Islet precursor cell (in vitro differentiated cells): Measurements from ENCODE around the gene CEP44.
"Not testable (repeated sequence)": the region's sequence is repeated elsewhere in the genome, so short reads cannot be mapped to it uniquely, and the experiment has no call there.

Source experiments
- DNase-seq: peaks from one replicate; pipeline ENCODE4 v3.0.0-alpha.2; 2018

The CEP44 gene, protein sequence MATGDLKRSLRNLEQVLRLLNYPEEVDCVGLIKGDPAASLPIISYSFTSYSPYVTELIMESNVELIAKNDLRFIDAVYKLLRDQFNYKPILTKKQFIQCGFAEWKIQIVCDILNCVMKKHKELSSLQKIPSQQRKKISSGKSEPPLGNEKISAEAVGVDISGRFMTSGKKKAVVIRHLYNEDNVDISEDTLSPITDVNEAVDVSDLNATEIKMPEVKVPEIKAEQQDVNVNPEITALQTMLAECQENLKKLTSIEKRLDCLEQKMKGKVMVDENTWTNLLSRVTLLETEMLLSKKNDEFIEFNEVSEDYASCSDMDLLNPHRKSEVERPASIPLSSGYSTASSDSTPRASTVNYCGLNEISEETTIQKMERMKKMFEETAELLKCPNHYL

DNA sequence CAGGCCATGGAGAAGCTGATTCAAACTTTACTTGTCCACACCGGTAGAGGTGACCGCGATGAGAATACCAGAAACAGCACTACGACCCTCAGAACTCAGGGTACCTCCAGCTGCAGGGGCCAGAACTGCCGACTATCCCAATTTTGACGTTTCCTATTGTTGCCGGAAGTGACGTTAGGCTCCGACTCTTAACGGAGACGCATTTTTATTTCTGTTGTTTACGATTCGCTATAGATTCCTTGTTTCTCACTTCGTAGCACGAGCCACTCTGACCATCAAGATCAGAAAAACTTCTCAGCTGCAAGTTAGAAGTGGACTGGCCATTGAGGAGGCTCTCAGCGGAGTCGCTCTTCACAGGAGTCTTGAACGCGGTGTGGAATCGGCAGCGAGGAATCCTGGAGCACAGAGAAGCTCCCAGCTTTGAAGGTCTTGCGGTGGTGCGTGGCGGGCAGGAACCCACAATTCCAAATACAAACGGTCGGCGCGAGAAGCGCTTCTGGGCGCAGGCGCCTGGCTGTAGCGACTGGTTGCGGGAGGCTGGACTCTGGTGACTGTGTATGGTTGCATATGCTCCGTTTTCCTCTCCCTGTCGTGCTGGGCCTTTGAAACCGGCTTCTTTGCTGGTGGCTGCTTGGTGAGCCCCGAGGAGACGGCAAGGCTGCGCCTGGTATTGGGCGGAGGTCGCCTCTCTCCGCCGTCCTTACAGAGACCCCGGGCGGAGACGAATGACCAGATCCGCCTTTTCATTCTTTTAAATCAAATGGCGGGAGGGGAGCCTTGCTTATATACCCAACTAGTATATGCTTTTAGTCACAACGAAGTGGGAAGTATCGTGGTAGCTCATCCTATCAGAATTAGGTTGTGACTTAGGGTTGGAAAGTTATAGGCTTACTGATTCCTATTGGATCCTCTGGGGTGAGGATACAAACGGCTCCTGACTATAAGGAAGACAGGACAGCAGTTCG is at the start of gene CEP44, which contains the start of gene FBXO8:
TSS of gene CEP44 (plus strand) at position 405 of the 965 bp plus-strand sequence. CDS start 15,211 bp downstream, outside the sequence.
TSS of gene FBXO8 (minus strand) at position 161 of the 965 bp plus-strand sequence. CDS start 20,575 bp downstream, outside the sequence.
- DNase-seq, result peak; percentile 87

DNA sequence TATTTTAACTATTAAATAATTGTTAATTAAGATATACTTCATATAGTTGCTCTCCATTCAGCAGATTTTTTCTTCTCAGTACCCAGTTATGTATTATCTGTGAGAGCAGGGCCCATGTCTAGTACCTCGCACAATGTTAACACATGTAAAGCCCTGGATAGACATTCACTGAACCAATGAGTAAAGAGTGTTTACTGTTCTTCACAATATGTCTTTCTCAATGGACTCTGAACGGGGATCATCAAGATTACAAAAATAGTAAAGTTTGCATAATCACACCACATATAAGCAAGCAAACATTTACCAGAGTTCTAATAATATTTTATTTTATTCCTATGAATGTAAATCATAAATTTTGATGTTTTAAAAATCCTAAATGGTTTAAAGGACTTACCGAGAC is 47.4 kb upstream of the CEP44 start:
- DNase-seq, result no peak

DNA sequence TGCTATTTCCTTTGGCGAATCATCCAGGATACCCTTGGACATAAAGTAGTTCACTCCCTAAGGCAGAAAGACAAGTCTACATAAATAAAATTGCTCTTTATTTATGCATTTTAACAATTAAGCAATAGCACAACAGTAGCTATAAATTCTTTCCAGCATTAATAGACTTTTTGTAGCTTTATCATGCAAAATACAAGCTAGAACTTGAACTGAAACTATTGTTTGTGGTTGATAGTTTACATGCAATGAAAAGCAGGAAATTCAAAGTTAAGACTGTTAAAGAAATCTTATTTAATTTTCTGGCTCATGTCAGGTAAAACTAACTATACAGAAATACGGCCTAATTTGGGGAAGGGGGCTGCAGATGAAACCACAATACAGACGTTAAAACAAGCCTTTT is 42.5 kb upstream of the CEP44 start:
- no peak for DNase-seq

DNA sequence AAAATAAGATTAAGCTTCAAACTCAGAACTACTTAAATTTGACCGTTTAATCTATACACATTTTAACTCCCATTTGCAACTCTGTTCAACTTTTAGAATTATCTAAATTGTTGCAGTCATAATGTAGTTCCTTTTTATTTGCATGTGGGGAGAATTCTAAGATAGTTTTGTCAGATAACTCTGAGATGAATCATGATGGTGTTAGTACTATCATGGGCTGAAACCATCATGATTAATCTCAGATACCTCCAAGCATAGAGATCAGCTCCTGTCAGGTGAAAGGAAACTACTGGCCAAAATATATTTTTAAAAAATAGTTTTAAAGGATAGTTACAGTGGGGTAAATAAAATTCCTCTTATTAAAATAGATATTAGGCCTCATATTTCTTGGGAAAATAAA is 39.3 kb upstream of the CEP44 start:
- no peak for DNase-seq

DNA sequence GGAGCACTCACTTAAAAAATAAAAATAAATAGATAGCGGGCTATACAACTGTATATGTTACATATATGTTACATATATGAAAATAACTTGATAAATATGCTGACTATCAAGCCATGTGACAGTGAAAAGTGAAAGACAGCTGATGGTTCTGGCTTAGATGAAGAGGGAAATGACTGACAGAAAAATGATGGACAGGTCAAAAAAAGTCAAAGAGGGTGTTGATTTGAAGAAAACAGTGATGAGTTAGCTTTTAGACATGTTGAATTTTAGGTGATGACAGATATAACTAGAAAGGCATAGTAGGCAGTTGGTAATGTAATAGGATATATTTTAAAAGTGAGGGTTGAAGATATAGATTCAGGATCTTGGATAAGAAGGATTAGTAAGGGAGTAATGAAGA is 38.0 kb upstream of the CEP44 start:
- DNase-seq, result no peak

DNA sequence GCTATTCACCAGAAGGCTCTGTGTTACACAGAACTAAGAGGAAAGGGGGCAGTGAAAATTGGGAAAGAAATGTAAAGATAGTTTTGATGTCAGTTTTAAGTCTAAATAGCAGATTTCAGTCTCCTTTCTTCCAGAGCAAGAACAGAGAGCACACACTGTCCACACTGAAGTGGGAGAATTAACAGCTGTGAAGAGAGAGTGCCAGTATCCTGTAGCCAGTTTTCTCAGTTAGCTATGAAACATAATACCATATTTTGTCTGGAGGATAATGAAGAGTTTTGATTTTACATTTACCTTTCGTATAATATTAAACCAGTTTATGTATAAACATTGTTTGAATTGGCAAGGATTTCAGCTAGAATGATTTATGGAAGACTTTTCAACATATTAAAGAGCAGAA is 35.3 kb upstream of the CEP44 start:
- no peak for DNase-seq

DNA sequence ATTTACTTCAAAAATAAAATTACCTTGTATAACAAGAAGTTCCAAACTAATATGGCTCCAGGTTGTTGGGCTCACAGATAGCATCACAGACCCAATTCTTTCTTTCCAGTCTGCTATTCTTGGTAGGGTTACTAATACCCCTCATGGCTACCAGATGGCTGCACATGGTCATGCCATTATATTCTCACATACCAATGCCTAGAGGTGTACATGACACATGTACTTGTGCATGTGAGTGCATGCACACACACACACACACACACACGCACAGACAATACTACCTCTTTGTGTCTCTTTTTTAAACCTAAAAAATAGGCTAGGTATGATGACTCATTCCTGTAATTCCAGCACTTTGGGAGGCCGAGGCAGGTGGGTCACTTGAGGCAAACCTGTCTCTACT is 31.3 kb upstream of the CEP44 start:
- no peak for DNase-seq

DNA sequence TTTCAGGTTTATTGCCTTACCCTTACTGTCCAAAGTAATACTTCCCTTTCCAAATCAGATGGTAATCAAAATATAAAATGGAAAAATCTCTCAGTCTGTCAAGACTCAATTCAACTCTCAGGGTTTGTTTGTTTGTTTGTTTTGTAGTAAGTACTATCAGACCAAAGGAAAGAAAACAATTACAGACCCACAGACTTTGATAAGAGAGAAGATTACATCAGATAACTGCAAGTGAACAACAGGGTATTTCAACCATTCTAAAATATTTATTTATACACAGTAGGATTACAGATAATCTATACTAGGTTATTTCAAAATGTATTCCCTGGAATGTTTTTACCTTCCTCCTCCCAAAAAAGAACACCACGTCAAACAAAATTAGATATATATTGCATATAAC is 29.1 kb upstream of the CEP44 start:
- DNase-seq, result no peak

DNA sequence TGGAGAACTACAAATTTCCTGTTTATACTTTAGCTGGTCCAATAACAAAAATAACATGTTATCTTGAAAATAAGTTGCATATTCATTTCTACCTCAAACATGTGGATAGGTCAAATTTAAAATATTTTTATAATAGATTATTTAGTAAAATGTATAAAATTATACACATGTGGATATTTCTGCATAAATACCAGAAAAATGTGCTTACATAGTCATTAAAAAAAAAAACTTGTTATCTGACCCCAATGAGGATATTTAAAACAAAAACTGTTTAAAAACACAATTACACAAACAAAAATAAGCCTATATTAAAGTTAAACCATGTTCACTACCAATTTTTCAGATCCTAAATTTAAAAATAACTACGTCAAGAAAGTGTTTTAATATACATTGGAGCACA is 28.3 kb upstream of the CEP44 start:
- DNase-seq, result no peak

DNA sequence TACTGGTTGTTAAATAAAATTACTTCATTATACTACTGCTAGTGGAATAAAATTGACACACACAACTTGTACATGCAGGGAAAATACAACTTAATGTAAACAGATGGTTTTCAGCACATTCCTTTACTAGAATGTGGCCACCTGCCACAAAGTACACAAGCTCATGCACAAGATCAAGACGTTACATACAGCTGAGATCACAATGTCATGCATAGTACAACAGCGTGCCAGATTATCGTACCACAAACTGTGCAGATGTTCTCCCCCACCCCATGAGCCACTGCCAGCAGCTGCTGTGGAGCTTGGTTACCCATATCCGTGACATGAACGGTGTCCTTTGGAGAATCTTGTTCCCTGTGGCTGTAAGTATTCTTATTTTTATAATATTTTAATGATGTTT is 27.9 kb upstream of the CEP44 start:
- DNase-seq, result no peak

DNA sequence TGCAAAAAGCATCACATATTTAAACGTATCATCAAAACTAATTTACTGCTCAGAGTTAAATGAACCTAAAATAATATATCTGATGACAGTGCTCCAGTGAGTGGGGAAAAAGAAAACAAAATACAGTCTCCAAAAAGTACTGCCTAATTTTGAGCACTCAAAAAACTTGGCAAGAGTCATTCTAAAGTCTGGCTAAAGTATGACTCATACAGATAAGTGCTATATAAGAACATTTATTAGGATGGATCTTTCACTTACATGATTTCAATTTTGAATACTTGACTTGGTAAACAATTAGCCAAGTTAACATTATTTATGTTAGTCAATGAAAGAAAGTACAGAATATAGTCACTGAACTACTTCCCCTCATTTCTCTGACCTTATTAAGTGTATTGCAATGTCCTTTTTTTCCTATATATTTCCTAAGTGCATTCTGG is 27.4 kb upstream of the CEP44 start:
- DNase-seq, result no peak

DNA sequence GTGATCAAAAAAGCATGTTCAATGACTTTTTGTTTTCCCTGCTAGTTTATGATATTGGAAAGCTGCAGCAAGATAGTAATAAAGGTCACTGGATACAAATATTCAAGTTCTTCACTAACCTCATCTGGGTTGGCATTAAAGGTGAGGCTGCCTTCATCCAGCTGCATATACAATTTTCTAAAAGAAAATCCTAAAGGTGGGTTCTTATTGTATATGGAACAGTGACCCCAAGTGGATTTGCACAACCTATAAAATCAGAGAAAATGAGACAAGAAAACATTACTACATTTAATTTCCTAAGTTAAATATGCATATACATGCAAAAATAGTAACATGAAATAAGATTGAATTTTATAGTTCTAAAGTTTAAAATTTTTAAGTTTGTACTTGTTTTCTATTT is 24.1 kb upstream of the CEP44 start:
- no peak for DNase-seq

DNA sequence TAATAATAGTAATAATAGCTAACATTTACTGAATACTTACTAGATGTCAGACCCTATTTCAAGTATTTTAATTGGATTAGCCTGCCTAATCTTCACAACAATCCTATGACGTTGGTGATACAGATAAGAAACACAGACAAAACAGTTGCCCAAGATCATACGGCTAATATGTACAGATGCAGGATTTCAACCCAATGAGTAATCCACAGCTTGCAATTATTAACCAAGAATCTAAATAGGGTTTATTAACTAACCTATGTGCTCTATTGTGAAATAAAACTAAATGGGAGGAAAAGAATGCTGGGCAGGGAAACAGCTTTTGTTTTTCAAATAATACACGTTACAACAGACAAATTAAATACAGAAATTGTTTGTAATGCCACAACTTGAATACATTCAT is 23.6 kb upstream of the CEP44 start:
- DNase-seq, result no peak

DNA sequence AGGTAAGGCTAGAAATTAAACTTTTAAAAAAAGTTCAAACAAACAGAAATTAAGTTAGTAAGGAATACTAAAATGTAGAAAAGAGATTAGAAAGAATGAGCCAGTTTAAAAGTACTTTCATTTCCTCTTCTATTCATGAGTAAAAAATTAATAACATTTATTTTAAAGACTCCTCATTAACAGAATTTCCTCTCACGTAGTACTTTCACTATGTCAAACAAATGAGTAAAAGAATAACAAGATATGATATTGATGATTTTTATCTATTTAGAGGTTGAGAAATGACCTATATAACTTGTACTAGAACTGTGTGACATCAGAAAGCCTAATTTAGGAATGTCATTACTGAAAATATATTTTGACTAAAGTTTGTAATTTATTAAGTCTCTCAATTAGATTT is 22.3 kb upstream of the CEP44 start:
- not testable (repeated sequence) for DNase-seq

DNA sequence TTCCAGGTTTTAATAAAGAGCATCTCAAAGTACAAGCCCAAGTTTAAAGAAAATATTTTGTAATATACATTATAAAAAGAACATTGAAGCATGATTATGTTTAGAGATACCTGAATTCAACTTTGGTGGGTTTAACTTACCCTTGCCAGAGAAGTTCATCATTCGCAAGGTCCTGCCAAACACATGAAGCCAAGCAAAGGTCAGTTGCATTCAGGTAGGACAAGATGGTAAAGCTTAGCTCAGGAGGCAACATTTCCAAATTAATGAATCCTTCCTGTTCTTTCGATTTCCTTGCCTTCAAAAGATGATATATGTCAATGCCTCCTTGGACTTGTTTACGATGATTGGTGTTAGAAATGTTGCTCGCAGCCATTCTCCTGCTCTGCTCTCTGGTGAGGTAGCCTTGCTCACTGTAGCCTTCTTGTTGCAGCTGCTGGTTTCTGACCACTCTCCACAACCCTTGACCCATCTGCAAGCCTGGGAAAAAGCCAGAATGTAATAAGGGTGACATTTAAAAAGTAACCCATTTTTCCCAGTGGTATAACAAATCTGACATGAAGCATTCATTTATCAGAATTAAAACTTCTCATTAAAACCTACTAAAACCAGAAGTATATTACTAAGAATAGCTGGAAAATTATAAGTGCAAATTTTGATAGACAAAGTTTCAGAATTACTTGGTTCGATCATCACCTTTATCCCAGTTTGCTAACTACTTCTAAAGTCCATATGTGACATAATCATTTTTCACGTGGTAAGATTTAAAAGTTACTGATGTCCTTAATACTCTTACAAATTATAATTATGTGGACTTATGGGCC is 20.9 kb upstream of the CEP44 start:
- no peak for DNase-seq

DNA sequence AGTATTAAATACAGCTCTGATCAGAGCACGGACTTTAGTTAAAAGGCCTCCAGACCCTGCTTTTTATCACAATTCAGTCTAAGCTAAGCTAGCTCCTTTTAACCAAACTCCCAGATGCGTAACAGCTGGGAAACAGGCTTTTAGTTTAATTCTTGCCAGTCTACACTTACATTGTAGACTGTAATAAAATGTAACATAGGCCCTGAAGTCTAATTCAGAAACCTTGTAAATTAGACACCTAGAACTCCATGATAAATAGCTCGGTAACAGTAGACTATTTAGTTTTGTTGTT is 20.3 kb upstream of the CEP44 start:
- no peak for DNase-seq

DNA sequence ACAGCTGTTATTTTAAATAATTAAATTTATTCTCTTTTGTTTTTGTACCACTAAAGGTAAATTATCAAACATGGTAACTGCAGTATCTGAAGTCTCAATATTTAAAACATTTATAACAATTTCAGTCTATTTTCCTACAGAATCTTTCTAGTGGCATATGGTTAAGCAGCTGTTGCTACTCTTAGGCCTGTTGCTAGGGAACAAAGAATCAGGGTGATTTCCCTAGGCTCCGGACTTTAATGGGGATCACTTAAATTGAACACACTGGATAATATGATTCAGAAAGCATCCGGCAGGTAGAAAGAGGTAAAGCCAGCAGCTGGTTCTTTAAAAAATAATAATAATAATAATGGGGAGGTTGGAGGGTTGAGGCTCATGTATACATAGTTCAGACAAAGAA is 17.8 kb upstream of the CEP44 start:
- no peak for DNase-seq

DNA sequence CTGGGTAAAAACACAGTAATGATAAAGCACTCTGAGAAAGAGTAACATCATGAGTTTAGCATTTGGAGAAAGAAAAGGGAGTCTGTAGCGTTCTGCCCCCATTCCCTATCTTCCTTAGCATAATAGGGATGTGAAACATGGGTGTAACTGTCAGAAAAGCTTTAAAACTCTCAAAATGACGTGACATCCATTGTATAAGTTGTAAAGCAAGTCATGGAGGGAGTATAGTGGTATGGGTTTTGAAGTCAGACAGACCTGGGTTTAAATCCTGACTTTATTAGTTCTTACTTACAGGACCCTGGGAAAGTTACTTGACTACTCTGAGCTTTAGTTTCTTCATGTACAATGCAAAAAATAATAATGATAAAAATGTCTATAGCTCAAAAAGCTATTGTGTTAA is 17.3 kb upstream of the CEP44 start:
- DNase-seq, result no peak

DNA sequence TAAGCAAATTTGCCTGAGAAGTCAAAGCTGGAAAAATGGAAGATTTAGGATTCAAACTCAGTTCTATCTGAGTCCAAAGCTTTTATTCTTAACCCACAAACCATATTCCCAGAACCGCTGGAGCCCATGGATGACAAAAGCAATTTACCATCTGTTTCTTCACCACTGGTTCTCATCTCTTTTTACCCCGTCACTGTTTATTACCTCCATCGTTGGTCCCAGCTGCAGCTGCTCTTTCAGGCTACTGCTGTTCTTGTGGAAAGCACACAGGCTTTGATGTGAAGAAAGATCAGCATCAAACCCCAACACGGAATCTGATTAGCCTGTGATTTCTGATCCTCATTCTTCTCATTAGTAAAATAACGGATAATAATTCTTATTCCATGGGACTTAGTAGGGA is 9.8 kb upstream of the CEP44 start:
- no peak for DNase-seq

DNA sequence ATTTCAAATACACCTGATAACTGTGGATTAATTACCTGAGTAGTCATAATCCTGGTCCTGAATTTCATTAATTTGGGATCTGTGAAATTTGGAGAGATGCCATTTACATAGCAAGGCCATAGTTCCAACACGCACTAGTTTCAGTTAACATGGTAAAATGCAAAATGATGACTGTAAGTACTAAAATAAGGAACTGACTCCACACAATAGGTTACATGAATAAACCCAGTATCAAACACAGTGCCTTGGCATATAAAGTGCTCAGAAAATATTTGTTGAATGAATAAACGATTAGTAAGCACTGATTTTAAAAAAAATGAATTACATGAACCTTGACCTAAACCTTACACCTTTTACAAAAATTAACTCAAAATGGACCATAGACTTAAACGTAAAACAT is 9.3 kb upstream of the CEP44 start:
- no peak for DNase-seq

DNA sequence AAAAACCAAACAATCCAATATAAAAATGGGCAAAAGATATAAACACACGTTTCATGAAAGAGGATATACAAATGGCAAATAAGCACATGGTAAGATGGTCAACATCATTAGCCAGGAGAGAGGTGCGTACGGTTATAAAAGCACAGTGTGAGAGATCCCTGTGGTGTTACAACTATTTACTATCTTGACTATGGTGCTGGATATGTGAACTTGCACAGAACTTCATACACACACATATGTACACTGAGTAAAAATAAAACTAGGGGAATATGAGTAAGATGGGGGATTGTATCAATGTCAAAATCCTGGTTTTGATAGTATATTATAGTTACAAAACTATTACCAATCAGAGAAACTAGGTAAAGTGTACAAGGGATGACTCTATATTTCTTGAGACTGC is 8.6 kb upstream of the CEP44 start:
- no peak for DNase-seq

DNA sequence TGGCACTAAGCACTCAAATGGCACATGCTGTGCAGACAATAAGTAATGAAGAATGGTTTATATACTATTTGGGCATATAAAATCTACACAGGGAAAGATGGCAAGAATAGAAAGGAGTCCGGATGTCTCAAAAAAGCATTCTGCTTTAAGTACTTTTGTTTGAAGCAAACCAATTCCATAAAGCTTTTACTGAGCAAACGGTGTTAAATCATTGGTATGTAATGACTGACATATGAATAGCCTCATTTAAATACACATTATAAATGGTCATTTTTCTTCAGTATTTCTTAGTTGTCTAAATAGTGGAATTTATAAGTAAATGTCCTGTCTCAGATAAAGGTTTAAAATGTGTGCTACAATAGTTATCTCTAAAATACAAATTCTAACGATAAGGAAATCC is 6.3 kb upstream of the CEP44 start:
- no peak for DNase-seq

DNA sequence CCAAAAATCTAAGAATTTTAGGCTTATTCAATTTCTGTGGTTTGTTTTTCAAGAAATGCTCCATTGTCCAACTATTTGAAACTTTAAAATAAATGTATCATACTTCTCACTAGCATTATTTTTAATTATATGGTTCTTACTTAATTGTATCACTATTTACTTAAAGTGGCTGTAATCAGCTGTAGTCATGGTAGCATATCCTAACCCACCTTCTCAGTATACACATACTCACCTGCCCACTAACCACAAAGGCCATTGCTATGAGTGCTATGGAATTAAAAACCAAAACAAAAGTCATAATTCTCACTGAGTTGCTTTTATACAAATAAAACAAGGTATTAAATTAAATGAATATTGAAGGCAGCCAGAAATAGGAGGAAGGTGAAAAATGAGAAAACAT is 5.2 kb upstream of the CEP44 start:
- DNase-seq, result no peak
